Activated naive CD4-positive, alpha-beta T cell treated with anti-CD3 and anti-CD28 coated beads, Interleukin-2, amount 50 U/mL, for 72 hours (primary cell): ENCODE results near the gene SYTL3. TPM values are rescaled to one million over a fixed set of nuclear protein-coding genes. Genes with fewer than 3 reads are reported as not detected.
"Not testable (repeated sequence)": the region's sequence is repeated elsewhere in the genome, so short reads cannot be mapped to it uniquely, and the experiment has no call there.

Experiments used
- ATAC-seq, 2 donors: fragments of 150-1000 bp; cut with Tn5 transposase; 2 replicates each; pipeline ENCODE4 v1.10.0; 2021; ENCODE audit warnings: mild to moderate bottlenecking in 2 of 2, moderate library complexity in 2 of 2
- DNase-seq, 2 donors: peaks; one replicate each; pipeline ENCODE4 v3.0.0; 2021 to 2022; ENCODE audit warnings: low spot score in 2 of 2
- H3K27ac Mint-ChIP-seq, 2 donors: one replicate each; pipeline ENCODE4 v1.8.0; 2022; ENCODE audit warnings: mild to moderate bottlenecking in 2 of 2, mixed read lengths in 2 of 2
- H3K36me3 Mint-ChIP-seq, 2 donors: one replicate each; pipeline ENCODE4 v1.8.0; 2022; ENCODE audit warnings: mixed read lengths in 2 of 2
- H3K9me3 Mint-ChIP-seq, 2 donors: one replicate each; pipeline ENCODE4 v1.8.0; 2022; ENCODE audit warnings: mixed read lengths in 2 of 2
- total RNA-seq, 2 donors: library from RNA; stranded (reverse); gene quantifications; one replicate each; pipeline ENCODE4 v1.2.3, GENCODE V29; 2022

Gene SYTL3
- total RNA-seq, 2 donors from 2014 or later = 122 to 143 TPM

DNA sequence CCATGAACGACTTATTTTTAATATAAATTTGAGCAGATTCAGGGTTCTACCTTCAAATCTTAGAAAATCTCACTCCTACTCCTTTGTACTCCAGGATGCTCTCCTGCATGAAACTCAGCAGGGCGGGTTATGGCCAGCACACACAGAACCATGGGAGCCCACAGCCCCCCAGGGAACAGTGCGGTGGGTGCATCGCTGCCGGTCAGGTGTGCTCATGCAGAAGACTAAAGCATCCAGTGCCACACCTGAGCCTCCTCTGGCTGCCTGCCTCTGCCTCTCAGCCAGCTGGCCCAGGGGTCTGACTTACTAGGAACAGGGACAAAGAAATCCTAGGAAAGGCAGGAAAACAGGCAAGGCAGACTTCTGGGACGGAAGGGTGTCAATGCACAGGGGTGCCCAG, 137.5 kb downstream of the SYTL3 start:
- Mint-ChIP-seq H3K9me3 (no peaks in the 10 kb centered on the region), H3K36me3 (peaks cover 26 to 52% of the 10 kb centered on the region in 2 donors), H3K27ac (peak overlapping the region in 1 of 2 donors; percentile 44)
- DNase-seq (no peak), ATAC-seq (no peak)

DNA sequence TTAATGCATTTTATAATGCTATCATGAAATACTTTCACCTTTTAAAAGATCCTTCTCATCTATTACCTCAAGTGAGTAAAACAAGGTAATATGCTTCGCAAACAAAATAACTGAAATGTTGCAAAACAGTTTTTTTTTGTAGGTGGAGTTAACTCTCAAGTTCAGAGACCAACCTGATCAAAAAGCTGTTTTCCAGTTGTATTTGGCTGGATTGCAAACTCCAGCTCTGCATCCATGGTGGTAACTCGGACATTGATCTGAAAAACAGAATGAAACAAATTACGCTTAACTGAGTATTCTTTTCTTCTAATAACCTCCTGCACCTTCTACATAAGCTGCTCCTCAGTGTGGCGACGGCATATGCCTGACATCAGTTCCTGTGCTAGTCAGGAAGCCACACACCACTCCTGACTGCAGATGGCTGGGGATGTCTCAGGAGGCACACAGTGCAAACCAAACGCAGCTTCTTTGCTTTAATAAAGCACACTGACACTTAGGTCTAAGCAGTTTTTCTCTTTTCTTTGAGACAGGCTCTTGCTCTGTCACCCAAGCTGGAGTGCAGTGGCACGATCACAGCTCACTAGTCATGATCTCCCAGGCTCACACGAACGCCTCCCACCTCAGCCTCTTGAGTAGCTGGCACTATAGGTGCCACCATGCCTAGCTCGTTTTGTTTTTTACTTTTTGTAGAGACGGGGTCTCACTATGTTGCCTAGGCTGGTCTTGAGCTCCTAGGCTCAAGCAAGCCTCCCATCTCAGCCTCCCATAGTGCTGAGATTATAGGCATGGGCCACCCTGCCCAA, 139.5 kb downstream of the SYTL3 start:
- DNase-seq (no peak), ATAC-seq (peak; percentile 61 to 66)
- H3K9me3 Mint-ChIP-seq = no peaks in the 10 kb centered on the region
- peaks cover 17 to 39% of the 10 kb centered on the region in 2 donors for H3K36me3 Mint-ChIP-seq
- peak overlapping the region; percentile 31 to 92 for H3K27ac Mint-ChIP-seq

GRCh38 chr6:158791274-158791855, 141.5 kb downstream of the SYTL3 start:
- ATAC-seq = no peak
- Mint-ChIP-seq H3K27ac (peak overlapping the region in 1 of 2 donors; percentile 49), H3K9me3 (no peaks in the 10 kb centered on the region), H3K36me3 (peaks cover 5 to 48% of the 10 kb centered on the region in 2 donors)
- no peak for DNase-seq

DNA sequence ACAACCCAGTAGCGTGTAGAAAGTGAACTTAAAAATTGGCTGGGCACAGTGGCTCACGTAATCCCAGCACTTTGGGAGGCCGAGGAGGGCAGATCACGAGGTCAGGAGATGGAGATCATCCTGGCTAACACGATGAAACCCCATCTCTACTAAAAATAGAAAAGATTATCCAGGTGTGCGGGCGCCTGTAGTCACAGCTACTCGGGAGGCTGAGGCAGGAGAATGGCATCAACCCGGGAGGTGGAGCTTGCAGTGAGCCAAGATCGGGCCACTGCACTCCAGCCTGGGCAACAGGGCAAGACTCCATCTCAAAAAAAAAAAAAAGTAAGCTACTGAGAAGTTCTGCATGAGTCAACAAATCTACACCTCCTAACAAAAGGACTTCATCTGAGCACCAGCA, 142.7 kb downstream of the SYTL3 start:
- H3K9me3 Mint-ChIP-seq, DNase-seq, ATAC-seq: not testable (repeated sequence)
- peak overlapping the region in 1 of 2 donors; percentile 50 for H3K27ac Mint-ChIP-seq
- peaks cover 1 to 44% of the 10 kb centered on the region in 2 donors for H3K36me3 Mint-ChIP-seq

- peak; percentile 63 to 86 for ATAC-seq
- DNase-seq = no peak
- Mint-ChIP-seq H3K9me3 (no peaks in the 10 kb centered on the region), H3K36me3 (peaks cover 0 to 38% of the 10 kb centered on the region in 2 donors), H3K27ac (peak overlapping the region in 1 of 2 donors; percentile 22)
Observed at GRCh38 chr6:158793432-158793831, 143.6 kb downstream of the SYTL3 start.

DNA sequence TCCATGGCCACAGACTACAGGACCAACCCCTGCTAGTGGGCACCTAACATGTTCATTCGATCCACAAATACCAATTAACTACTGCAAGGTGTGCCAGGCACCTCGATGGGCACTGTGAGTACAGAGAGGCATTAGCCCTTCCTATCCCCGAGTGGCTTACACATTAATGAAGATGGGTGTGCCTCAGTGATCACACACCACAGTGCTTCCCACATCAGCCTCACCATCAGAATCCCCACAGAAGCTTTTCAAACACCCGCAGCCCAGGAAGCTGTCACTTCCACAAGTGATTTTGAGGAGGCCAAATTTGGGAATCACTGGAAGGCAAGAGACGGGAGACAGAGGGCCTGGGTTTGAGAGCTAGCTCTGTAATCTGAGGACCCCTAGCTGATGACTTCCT, 145.7 kb downstream of the SYTL3 start:
- no peak for ATAC-seq
- H3K9me3 Mint-ChIP-seq = no peaks in the 10 kb centered on the region
- peaks cover 0 to 24% of the 10 kb centered on the region in 2 donors for H3K36me3 Mint-ChIP-seq
- no peak for DNase-seq
- peak overlapping the region; percentile 30 to 51 for H3K27ac Mint-ChIP-seq

- Mint-ChIP-seq H3K36me3 (peaks cover 0 to 24% of the 10 kb centered on the region in 2 donors), H3K27ac (peak overlapping the region; percentile 51 to 60), H3K9me3 (no peaks in the 10 kb centered on the region)
- ATAC-seq = no peak
- no peak for DNase-seq
Observed at GRCh38 chr6:158796353-158796752, 146.5 kb downstream of the SYTL3 start.

- Mint-ChIP-seq H3K9me3 (no peaks in the 10 kb centered on the region), H3K36me3 (peaks cover 0 to 24% of the 10 kb centered on the region in 2 donors), H3K27ac (peak overlapping the region; percentile 30 to 72)
- ATAC-seq (peak; percentile 28 to 29), DNase-seq (no peak)
Observed at GRCh38 chr6:158797331-158798310, 147.8 kb downstream of the SYTL3 start.

GRCh38 chr6:158798311-158798710, 148.5 kb downstream of the SYTL3 start:
- H3K36me3 Mint-ChIP-seq = peaks cover 0 to 24% of the 10 kb centered on the region in 2 donors
- no peaks in the 10 kb centered on the region for H3K9me3 Mint-ChIP-seq
- DNase-seq (no peak), ATAC-seq (no peak)
- peak overlapping the region; percentile 30 to 72 for H3K27ac Mint-ChIP-seq

GRCh38 chr6:158799051-158799792, 149.4 kb downstream of the SYTL3 start:
- no peaks in the 10 kb centered on the region for H3K9me3 Mint-ChIP-seq
- H3K36me3 Mint-ChIP-seq = peaks cover 0 to 21% of the 10 kb centered on the region in 2 donors
- DNase-seq = no peak
- H3K27ac Mint-ChIP-seq = peak overlapping the region in 1 of 2 donors; percentile 74
- no peak for ATAC-seq

GRCh38 chr6:158801655-158802294, 151.9 kb downstream of the SYTL3 start:
- H3K27ac Mint-ChIP-seq = no peak overlapping the region
- DNase-seq = no peak
- no peaks in the 10 kb centered on the region for H3K9me3 Mint-ChIP-seq
- H3K36me3 Mint-ChIP-seq = peaks cover 5 to 14% of the 10 kb centered on the region in 2 donors
- no peak for ATAC-seq

GRCh38 chr6:158803733-158804143, 153.9 kb downstream of the SYTL3 start:
- Mint-ChIP-seq H3K9me3 (no peaks in the 10 kb centered on the region), H3K36me3 (peaks cover 23 to 33% of the 10 kb centered on the region in 2 donors), H3K27ac (peak overlapping the region; percentile 46 to 58)
- DNase-seq (no peak), ATAC-seq (peak; percentile 59 to 78)

GRCh38 chr6:158804207-158804606, 154.4 kb downstream of the SYTL3 start:
- DNase-seq = no peak
- no peaks in the 10 kb centered on the region for H3K9me3 Mint-ChIP-seq
- peaks cover 23 to 38% of the 10 kb centered on the region in 2 donors for H3K36me3 Mint-ChIP-seq
- peak in 1 of 2 donors; percentile 27 for ATAC-seq
- peak overlapping the region; percentile 46 to 58 for H3K27ac Mint-ChIP-seq

GRCh38 chr6:158805698-158806377, 156.0 kb downstream of the SYTL3 start:
- ATAC-seq (no peak), DNase-seq (no peak)
- H3K9me3 Mint-ChIP-seq = no peaks in the 10 kb centered on the region
- H3K36me3 Mint-ChIP-seq = peaks cover 23 to 51% of the 10 kb centered on the region in 2 donors
- no peak overlapping the region for H3K27ac Mint-ChIP-seq
